ENCODE results near the gene TDRD9. TPM values are rescaled to one million over a fixed set of nuclear protein-coding genes. Genes with fewer than 3 reads are reported as not detected.

TDRD9 gene
- total RNA-seq, 1 donor from 2014 or later, result not detected

DNA sequence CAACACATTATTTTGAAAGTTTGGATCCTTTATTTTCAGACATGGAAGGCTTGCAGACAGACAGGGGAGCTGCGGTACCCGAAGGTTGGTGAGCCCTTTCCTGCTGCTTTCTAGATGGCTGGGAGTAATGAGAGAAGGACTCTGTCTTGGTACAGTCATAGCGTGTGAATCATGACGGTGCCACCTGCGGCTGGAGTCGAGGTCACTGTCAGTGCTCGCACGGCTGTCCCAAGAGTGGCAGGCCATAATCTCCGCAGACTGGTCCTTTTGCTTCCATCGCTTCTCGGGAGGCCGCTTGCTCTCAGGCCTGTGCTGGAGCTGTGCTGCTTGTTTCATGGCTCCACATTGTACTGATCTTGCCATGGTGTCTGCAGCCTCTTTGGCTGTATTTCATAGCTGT lies 78.9 kb downstream of the TDRD9 start:
- TF ChIP-seq, protein P1, sequence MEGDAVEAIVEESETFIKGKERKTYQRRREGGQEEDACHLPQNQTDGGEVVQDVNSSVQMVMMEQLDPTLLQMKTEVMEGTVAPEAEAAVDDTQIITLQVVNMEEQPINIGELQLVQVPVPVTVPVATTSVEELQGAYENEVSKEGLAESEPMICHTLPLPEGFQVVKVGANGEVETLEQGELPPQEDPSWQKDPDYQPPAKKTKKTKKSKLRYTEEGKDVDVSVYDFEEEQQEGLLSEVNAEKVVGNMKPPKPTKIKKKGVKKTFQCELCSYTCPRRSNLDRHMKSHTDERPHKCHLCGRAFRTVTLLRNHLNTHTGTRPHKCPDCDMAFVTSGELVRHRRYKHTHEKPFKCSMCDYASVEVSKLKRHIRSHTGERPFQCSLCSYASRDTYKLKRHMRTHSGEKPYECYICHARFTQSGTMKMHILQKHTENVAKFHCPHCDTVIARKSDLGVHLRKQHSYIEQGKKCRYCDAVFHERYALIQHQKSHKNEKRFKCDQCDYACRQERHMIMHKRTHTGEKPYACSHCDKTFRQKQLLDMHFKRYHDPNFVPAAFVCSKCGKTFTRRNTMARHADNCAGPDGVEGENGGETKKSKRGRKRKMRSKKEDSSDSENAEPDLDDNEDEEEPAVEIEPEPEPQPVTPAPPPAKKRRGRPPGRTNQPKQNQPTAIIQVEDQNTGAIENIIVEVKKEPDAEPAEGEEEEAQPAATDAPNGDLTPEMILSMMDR (IDR thresholded peaks at IDR 0.05; ENCODE audit: unreplicated experiment), result no peak
- no peak overlapping the region for H3K27ac Mint-ChIP-seq (ENCODE audit: unreplicated experiment)
- H3K27me3 Mint-ChIP-seq (ENCODE audit: unreplicated experiment), result no peaks in the 10 kb centered on the region
- no peaks in the 10 kb centered on the region for H3K36me3 Mint-ChIP-seq (ENCODE audit: low read depth, unreplicated experiment)
- H3K4me3 Mint-ChIP-seq (ENCODE audit: unreplicated experiment), result no peak overlapping the region
- no peaks in the 10 kb centered on the region for H3K9me3 Mint-ChIP-seq (ENCODE audit: unreplicated experiment)
- H3K4me1 Mint-ChIP-seq (ENCODE audit: unreplicated experiment), result no peaks in the 10 kb centered on the region
- no peak for DNase-seq (ENCODE audit: low spot score)

DNA sequence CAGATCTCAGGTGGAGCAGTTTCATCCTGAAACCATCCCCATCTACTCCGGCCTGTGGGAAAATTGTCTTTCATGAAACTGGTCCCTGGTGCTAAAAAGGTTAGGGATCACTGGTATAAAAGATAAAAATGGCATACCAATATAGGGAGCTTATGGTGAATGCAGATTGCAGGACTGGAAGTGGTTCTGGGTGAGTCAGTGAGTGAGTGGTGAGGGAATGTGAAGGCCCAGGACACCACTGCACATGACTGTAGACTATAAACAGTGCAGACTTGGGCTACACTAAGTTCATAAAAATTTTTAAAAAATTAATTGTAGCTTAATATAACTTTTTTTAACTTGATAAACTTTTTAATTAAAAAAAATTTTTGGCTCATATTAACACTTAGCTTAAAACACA lies 81.0 kb downstream of the TDRD9 start:
- no peak overlapping the region for H3K27ac Mint-ChIP-seq (ENCODE audit: unreplicated experiment)
- no peak overlapping the region for H3K4me3 Mint-ChIP-seq (ENCODE audit: unreplicated experiment)
- DNase-seq (ENCODE audit: low spot score), result no peak
- no peaks in the 10 kb centered on the region for H3K9me3 Mint-ChIP-seq (ENCODE audit: unreplicated experiment)
- H3K4me1 Mint-ChIP-seq (ENCODE audit: unreplicated experiment), result no peaks in the 10 kb centered on the region
- H3K27me3 Mint-ChIP-seq (ENCODE audit: unreplicated experiment), result no peaks in the 10 kb centered on the region
- TF ChIP-seq, protein P1 (IDR thresholded peaks at IDR 0.05; ENCODE audit: unreplicated experiment), result no peak
- no peaks in the 10 kb centered on the region for H3K36me3 Mint-ChIP-seq (ENCODE audit: low read depth, unreplicated experiment)

DNA sequence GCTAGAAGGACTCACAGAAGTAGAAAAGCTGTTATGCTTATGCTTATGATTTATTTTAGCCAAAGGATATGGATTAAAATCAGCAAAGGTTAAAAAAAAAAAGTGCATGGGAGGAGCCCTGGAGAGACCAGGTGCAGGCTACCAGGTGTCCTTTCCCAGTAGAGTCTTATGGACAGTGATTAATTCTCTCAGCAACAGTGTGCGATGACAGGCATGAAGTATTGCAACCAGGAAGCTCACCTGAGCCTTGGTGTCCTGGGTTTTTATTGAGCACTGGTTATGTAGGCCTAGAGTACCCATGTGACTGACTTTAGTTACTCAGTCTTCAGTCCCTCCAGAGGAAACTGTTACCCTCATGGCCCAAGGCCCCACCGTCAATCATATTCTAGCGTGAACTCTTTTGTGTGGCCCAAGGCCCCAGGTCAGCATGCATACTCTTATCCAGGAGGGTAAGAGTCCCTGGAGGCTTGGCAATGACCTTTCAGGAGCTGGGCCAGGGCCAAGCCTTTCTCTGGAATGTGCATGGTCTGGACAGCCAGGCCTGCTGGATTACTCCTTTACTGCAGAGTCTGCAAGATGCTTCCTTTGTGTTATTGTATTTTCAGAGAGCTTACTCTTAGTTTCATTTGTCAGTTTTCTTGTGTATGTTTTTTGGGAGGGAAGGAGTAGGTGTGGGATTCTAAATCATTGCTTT lies 83.7 kb downstream of the TDRD9 start:
- DNase-seq (ENCODE audit: low spot score), result no peak
- no peaks in the 10 kb centered on the region for H3K36me3 Mint-ChIP-seq (ENCODE audit: low read depth, unreplicated experiment)
- H3K4me1 Mint-ChIP-seq (ENCODE audit: unreplicated experiment), result no peaks in the 10 kb centered on the region
- H3K27me3 Mint-ChIP-seq (ENCODE audit: unreplicated experiment), result no peaks in the 10 kb centered on the region
- TF ChIP-seq, protein P1 (IDR thresholded peaks at IDR 0.05; ENCODE audit: unreplicated experiment), result no peak
- H3K4me3 Mint-ChIP-seq (ENCODE audit: unreplicated experiment), result no peak overlapping the region
- no peak overlapping the region for H3K27ac Mint-ChIP-seq (ENCODE audit: unreplicated experiment)
- no peaks in the 10 kb centered on the region for H3K9me3 Mint-ChIP-seq (ENCODE audit: unreplicated experiment)

DNA sequence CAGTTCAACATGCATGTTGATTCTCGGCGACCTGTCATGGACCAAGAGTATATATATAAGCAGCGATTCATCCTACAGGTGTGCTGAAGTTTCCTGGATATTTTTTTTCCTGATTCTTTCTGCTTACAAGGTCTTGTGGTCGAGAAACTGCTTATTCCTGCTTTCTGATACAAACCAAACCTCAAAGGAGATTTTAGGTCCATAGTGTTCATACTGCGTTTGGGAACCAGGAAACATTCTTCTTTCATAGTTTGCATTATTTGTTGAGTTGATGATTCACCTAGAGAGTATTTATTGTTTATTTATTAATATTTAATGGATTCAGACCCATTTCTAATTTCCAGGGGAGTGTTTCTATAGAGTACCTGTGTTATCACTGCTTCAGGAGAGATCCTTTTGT lies 86.5 kb downstream of the TDRD9 start:
- H3K27me3 Mint-ChIP-seq (ENCODE audit: unreplicated experiment), result no peaks in the 10 kb centered on the region
- DNase-seq (ENCODE audit: low spot score), result no peak
- no peaks in the 10 kb centered on the region for H3K9me3 Mint-ChIP-seq (ENCODE audit: unreplicated experiment)
- no peaks in the 10 kb centered on the region for H3K4me1 Mint-ChIP-seq (ENCODE audit: unreplicated experiment)
- H3K27ac Mint-ChIP-seq (ENCODE audit: unreplicated experiment), result no peak overlapping the region
- TF ChIP-seq, protein P1 (IDR thresholded peaks at IDR 0.05; ENCODE audit: unreplicated experiment), result no peak
- no peak overlapping the region for H3K4me3 Mint-ChIP-seq (ENCODE audit: unreplicated experiment)
- no peaks in the 10 kb centered on the region for H3K36me3 Mint-ChIP-seq (ENCODE audit: low read depth, unreplicated experiment)

DNA sequence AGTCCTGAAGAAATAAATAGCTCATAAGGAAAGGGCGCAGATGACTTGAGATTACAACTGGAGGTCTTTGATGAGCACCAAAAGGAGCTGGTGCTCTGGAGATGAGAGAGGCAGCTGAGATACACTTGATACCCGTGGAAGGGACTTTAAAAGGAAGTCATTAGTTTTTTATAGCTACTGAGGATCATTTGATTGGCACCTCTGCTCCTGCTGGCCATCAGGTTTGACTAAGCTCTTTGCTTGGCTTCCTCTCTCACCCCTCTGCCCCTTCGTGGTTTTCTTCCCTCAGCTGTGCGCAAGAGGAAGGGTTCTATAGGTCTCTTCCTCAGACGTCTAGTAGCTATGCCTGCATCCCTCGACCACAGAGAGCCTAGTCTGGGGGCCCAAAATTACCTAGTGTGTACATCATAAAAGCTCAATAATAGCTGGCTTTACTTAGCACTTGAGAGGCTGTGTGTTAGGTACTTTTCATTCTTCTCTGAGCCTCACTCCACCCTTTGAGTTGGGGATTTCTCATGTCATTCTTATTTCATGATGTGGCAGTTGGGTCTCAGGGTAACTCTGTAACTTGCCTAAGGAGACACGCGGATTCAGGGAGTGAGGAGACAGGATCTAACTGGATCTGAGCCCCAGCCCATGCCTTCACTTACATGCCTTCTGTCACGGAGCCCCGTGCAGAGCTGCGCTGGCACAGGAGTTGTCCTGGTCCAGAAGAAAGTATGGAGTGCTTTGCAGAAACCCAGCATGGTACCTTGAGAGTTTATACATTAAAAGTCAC lies 88.8 kb downstream of the TDRD9 start:
- Mint-ChIP-seq H3K4me1 (ENCODE audit: unreplicated experiment) (no peaks in the 10 kb centered on the region), H3K27me3 (ENCODE audit: unreplicated experiment) (no peaks in the 10 kb centered on the region), H3K4me3 (ENCODE audit: unreplicated experiment) (no peak overlapping the region), H3K9me3 (ENCODE audit: unreplicated experiment) (no peaks in the 10 kb centered on the region), H3K36me3 (ENCODE audit: low read depth, unreplicated experiment) (no peaks in the 10 kb centered on the region), H3K27ac (ENCODE audit: unreplicated experiment) (no peak overlapping the region)
- DNase-seq (ENCODE audit: low spot score), result no peak
- TF ChIP-seq, protein P1 (IDR thresholded peaks at IDR 0.05; ENCODE audit: unreplicated experiment), result no peak
